CD14-positive monocyte (primary cell): ENCODE measurements around the gene SV2B. TPM values are rescaled to one million over a fixed set of nuclear protein-coding genes. Genes with fewer than 3 reads are reported as not detected.

Experiments
- DNase-seq, 3 donors: peaks; one replicate each; pipeline ENCODE4 v3.0.0-alpha.2; 2011 to 2022
- H2AFZ ChIP-seq: 2 replicates; pipeline ENCODE4 v1.6.0; 2012; ENCODE audit warnings: mild to moderate bottlenecking, low read depth, low read length, inconsistent platforms; ENCODE audit not compliant: insufficient read depth, poor library complexity, severe bottlenecking
- H3K27ac ChIP-seq, 2 donors: 1 replicate in 1 of 2; 2 replicates in 1 of 2; pipeline ENCODE4 v1.5.1; 2012 to 2013; ENCODE audit warnings: low read length in 2 of 2, control low read depth in 1 of 2, inconsistent platforms in 1 of 2, low read depth in 1 of 2, mild to moderate bottlenecking in 1 of 2
- H3K27me3 ChIP-seq, 2 donors: one replicate each; pipeline versions ENCODE4 v1.6.0 to v1.6.1; 2011 to 2013; ENCODE audit warnings: low read length in 2 of 2; ENCODE audit not compliant: control insufficient read depth in 2 of 2, insufficient read depth in 2 of 2
- H3K36me3 ChIP-seq, 2 donors: replicated peaks in 1 of 2; 1 replicate in 1 of 2; 2 replicates in 1 of 2; pipeline versions ENCODE4 v1.5.1 to v1.6.1; 2012 to 2013; ENCODE audit warnings: low read length in 2 of 2, control low read depth in 1 of 2, inconsistent platforms in 1 of 2, mild to moderate bottlenecking in 1 of 2; ENCODE audit not compliant: insufficient read depth in 2 of 2, control insufficient read depth in 1 of 2
- H3K4me1 ChIP-seq, 2 donors: 1 replicate in 1 of 2; 2 replicates in 1 of 2; pipeline versions ENCODE4 v1.5.1 to v1.6.1; 2012 to 2013; ENCODE audit warnings: low read length in 2 of 2, control low read depth in 1 of 2, inconsistent platforms in 1 of 2, mild to moderate bottlenecking in 1 of 2, moderate library complexity in 1 of 2; ENCODE audit not compliant: insufficient read depth in 2 of 2, control insufficient read depth in 1 of 2
- H3K4me2 ChIP-seq: replicated peaks from 2 replicates; pipeline ENCODE3; 2012; ENCODE audit warnings: low read length, moderate library complexity, mild to moderate bottlenecking; ENCODE audit not compliant: poor library complexity, severe bottlenecking; ENCODE audit errors: extremely low read depth
- H3K4me3 ChIP-seq, 3 experiments: fragments of 200-600 bp in 1 of 3; sonication (generic) in 1 of 3; replicated peaks in 1 of 3; 1 replicate in 2 of 3; 2 replicates in 1 of 3; pipeline ENCODE4 v1.5.1; 2011 to 2013; ENCODE audit warnings: low read length in 3 of 3, mild to moderate bottlenecking in 3 of 3, control low read depth in 2 of 3, low read depth in 2 of 3, inconsistent platforms in 1 of 3, moderate library complexity in 1 of 3
- H3K79me2 ChIP-seq: 2 replicates; pipeline ENCODE4 v1.6.0; 2012; ENCODE audit warnings: mild to moderate bottlenecking, control low read depth, inconsistent platforms, low read length, moderate library complexity; ENCODE audit not compliant: insufficient read depth
- H3K9ac ChIP-seq: 2 replicates; pipeline ENCODE4 v1.6.0; 2017; ENCODE audit warnings: low read length, mild to moderate bottlenecking; ENCODE audit not compliant: insufficient read depth, poor library complexity, severe bottlenecking
- H3K9me3 ChIP-seq, 2 donors: replicated peaks in 1 of 2; 1 replicate in 1 of 2; 2 replicates in 1 of 2; pipeline versions ENCODE4 v1.5.1 to v1.6.1; 2012 to 2013; ENCODE audit warnings: low read length in 2 of 2, control low read depth in 1 of 2; ENCODE audit not compliant: control insufficient read depth in 1 of 2, insufficient read depth in 1 of 2
- H4K20me1 ChIP-seq: 2 replicates; pipeline ENCODE4 v1.6.0; 2012; ENCODE audit warnings: mild to moderate bottlenecking, low read length, control low read depth, moderate library complexity; ENCODE audit not compliant: insufficient read depth
- H3K27ac Mint-ChIP-seq, 7 donors: one replicate each; pipeline ENCODE4 v1.8.0; 2020; ENCODE audit warnings: mild to moderate bottlenecking in 7 of 7, mixed read lengths in 7 of 7, moderate library complexity in 6 of 7, inconsistent platforms in 2 of 7
- H3K27me3 Mint-ChIP-seq, 3 donors: one replicate each; pipeline ENCODE4 v1.8.0; 2021 to 2022; ENCODE audit warnings: low read depth in 3 of 3, mild to moderate bottlenecking in 3 of 3, mixed read lengths in 3 of 3, moderate library complexity in 3 of 3, inconsistent platforms in 1 of 3
- H3K36me3 Mint-ChIP-seq, 2 donors: one replicate each; pipeline ENCODE4 v1.8.0; 2020; ENCODE audit warnings: mixed read lengths in 2 of 2, inconsistent platforms in 1 of 2, mild to moderate bottlenecking in 1 of 2
- H3K4me1 Mint-ChIP-seq: one replicate; pipeline ENCODE4 v1.8.0; 2020; ENCODE audit warnings: mild to moderate bottlenecking, mixed read lengths
- H3K4me3 Mint-ChIP-seq, 2 donors: one replicate each; pipeline ENCODE4 v1.8.0; 2020; ENCODE audit warnings: mild to moderate bottlenecking in 2 of 2, mixed read lengths in 2 of 2, moderate library complexity in 1 of 2
- H3K9me3 Mint-ChIP-seq, 7 donors: one replicate each; pipeline ENCODE4 v1.8.0; 2020 to 2022; ENCODE audit warnings: mixed read lengths in 7 of 7, mild to moderate bottlenecking in 6 of 7, moderate library complexity in 6 of 7, inconsistent platforms in 2 of 7
- WGBS: methylation state at CpG from one replicate; pipeline ENCODE4 v1.1.5; 2013; ENCODE audit warnings: missing lambda C conversion rate; ENCODE audit not compliant: insufficient coverage; 5-methylcytosine and 5-hydroxymethylcytosine counted together
- intact Hi-C, 2 donors: fragments of 100-400 bp; cut with micrococcal nuclease; formaldehyde crosslinking; loops; one replicate each; pipeline versions ENCODE4 v1.15.0 to v1.15.1; 2023
- polyA plus RNA-seq, 3 donors: library from polyadenylated mRNA; depleted of rRNA in 1 of 3; unstranded in 2 of 3; stranded (reverse) in 1 of 3; fragments of 300-500 nt in 2 of 3; fragments of >200 nt in 1 of 3; fragmentation: Illumina TruSeq in 2 of 3; gene quantifications; 1 replicate in 2 of 3; 2 replicates in 1 of 3; pipeline ENCODE4 v1.2.3, GENCODE V29; 2012 to 2021
- TF ChIP-seq, protein P1 (sequence below): fragments of 200-600 bp; IDR thresholded peaks from one replicate; pipeline ENCODE4 v1.8.0; 2022; ENCODE audit warnings: antibody characterized with exemption, mild to moderate bottlenecking

Gene SV2B
- polyA plus RNA-seq, 3 donors, result not detected

- no peak overlapping the region for H3K4me3 ChIP-seq
- Mint-ChIP-seq H3K27me3 (peaks cover 3 to 5% (median 5%) of the 10 kb centered on the region in 3 donors), H3K36me3 (no peaks in the 10 kb centered on the region), H3K9me3 (peaks cover 0 to 4% (median 0%) of the 10 kb centered on the region in 7 donors), H3K27ac (no peak overlapping the region), H3K4me3 (no peak overlapping the region), H3K4me1 (peaks cover 30% of the 10 kb centered on the region)
- TF ChIP-seq, protein P1, sequence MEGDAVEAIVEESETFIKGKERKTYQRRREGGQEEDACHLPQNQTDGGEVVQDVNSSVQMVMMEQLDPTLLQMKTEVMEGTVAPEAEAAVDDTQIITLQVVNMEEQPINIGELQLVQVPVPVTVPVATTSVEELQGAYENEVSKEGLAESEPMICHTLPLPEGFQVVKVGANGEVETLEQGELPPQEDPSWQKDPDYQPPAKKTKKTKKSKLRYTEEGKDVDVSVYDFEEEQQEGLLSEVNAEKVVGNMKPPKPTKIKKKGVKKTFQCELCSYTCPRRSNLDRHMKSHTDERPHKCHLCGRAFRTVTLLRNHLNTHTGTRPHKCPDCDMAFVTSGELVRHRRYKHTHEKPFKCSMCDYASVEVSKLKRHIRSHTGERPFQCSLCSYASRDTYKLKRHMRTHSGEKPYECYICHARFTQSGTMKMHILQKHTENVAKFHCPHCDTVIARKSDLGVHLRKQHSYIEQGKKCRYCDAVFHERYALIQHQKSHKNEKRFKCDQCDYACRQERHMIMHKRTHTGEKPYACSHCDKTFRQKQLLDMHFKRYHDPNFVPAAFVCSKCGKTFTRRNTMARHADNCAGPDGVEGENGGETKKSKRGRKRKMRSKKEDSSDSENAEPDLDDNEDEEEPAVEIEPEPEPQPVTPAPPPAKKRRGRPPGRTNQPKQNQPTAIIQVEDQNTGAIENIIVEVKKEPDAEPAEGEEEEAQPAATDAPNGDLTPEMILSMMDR, result no peak
- H3K9me3 ChIP-seq, result no peaks in the 10 kb centered on the region
- WGBS, result 92% methylated on average over 2 of the region's 2 CpGs
- no peaks in the 10 kb centered on the region for H3K36me3 ChIP-seq
- H3K27ac ChIP-seq, result no peak overlapping the region
- no peaks in the 10 kb centered on the region for H4K20me1 ChIP-seq
- H3K4me1 ChIP-seq, result peaks cover 11 to 32% of the 10 kb centered on the region in 2 donors
- no peak for DNase-seq
- intact Hi-C loops, result no loop called here
- no peak overlapping the region for H3K4me2 ChIP-seq
- H3K9ac ChIP-seq, result no peak overlapping the region
- H3K79me2 ChIP-seq, result no peaks in the 10 kb centered on the region
- H3K27me3 ChIP-seq, result peaks cover under 1 to 11% of the 10 kb centered on the region in 2 donors
- no peak overlapping the region for H2AFZ ChIP-seq
These were observed 146.9 kb downstream of the SV2B start for GRCh38 chr15:91246998-91247397.

- H3K36me3 ChIP-seq, result no peaks in the 10 kb centered on the region
- intact Hi-C loops, result no loop called here
- no CpG with 5 or more reads among the region's 3 CpGs for WGBS
- H4K20me1 ChIP-seq, result no peaks in the 10 kb centered on the region
- no peak overlapping the region for H2AFZ ChIP-seq
- peaks cover 0 to 7% (median 2%) of the 10 kb centered on the region in 7 donors for H3K9me3 Mint-ChIP-seq
- H3K27me3 Mint-ChIP-seq, result peaks cover 3 to 5% (median 5%) of the 10 kb centered on the region in 3 donors
- H3K27ac Mint-ChIP-seq, result no peak overlapping the region
- no peak overlapping the region for H3K4me3 Mint-ChIP-seq
- TF ChIP-seq, protein P1, result no peak
- no peak for DNase-seq
- H3K9me3 ChIP-seq, result no peaks in the 10 kb centered on the region
- no peaks in the 10 kb centered on the region for H3K79me2 ChIP-seq
- no peak overlapping the region for H3K27ac ChIP-seq
- H3K9ac ChIP-seq, result no peak overlapping the region
- no peak overlapping the region for H3K4me2 ChIP-seq
- H3K27me3 ChIP-seq, result peaks cover 0 to 7% of the 10 kb centered on the region in 2 donors
- H3K4me1 Mint-ChIP-seq, result peaks cover 31% of the 10 kb centered on the region
- no peak overlapping the region for H3K4me3 ChIP-seq
- H3K4me1 ChIP-seq, result peaks cover 15 to 36% of the 10 kb centered on the region in 2 donors
- H3K36me3 Mint-ChIP-seq, result no peaks in the 10 kb centered on the region
These were observed 149.5 kb downstream of the SV2B start for GRCh38 chr15:91249591-91249990.
